Omental fat pad (tissue), 4 donors: ENCODE results near the gene CLECL1. TPM values are rescaled to one million over a fixed set of nuclear protein-coding genes. Genes with fewer than 3 reads are reported as not detected.
"Not testable (repeated sequence)": the region's sequence is repeated elsewhere in the genome, so short reads cannot be mapped to it uniquely, and the experiment has no call there.

Experiments used
- ATAC-seq: fragments of 150-250 bp; one replicate; pipeline ENCODE4 v1.9.1; 2016; ENCODE audit warnings: mild to moderate bottlenecking, moderate library complexity; ENCODE audit not compliant: low FRiP score
- DNase-seq: peaks from one replicate; pipeline ENCODE4 v3.0.0-alpha.2; 2019; ENCODE audit warnings: low spot score
- total RNA-seq, 4 donors: library from RNA; depleted of rRNA; stranded (reverse); fragments of >200 nt; gene quantifications; one replicate each; pipeline ENCODE4 v1.1.0, GENCODE V29; 2016
- TF ChIP-seq, protein P1 (sequence below), 3 donors: fragments of 450-650 bp; IDR thresholded peaks; one replicate each; pipeline ENCODE4 v1.5.1; 2016 to 2017; ENCODE audit warnings: antibody characterized with exemption in 3 of 3, mild to moderate bottlenecking in 3 of 3, moderate library complexity in 2 of 3

CLECL1 gene
- total RNA-seq, 4 donors from 2014 or later, result 0.84 to 2.2 TPM; not detected in 2

DNA sequence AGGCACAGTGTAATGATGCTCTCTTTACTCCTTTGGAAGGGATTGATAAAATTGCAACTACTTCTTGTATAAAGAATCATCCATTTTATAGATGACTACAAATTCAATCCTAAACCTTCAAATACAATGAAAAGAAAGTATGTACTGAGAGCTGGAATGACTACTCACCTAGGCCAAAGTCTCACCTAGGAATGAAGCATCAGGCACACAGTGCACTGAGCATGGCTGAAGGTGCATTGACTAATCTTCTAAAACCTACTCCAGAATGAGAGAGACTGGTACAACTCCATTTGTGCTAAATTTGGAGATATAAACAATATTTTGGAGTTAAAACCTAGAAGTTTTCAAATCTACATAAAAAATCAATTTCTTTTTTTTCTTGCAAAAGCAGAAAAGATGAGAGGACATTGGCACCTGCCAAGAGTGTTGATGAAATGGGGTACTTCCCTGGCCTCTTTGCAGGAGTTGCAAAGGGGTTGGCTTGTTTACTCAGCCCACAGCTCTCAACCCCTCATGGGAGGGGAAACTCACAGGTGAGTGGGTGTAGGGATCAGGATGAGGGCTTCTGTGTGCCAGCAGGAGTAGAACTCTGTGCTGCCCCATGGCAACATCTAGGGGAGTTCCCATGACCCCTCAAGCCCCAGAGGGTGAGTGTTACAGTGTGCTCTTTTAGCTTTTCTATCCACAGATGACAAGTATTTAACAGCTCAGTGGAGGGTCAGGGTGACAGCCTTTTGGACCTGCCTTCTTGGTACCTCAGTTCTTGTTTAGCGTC lies 31.3 kb downstream of the CLECL1 start:
- ATAC-seq (no peak), DNase-seq (no peak)
- TF ChIP-seq, protein P1, sequence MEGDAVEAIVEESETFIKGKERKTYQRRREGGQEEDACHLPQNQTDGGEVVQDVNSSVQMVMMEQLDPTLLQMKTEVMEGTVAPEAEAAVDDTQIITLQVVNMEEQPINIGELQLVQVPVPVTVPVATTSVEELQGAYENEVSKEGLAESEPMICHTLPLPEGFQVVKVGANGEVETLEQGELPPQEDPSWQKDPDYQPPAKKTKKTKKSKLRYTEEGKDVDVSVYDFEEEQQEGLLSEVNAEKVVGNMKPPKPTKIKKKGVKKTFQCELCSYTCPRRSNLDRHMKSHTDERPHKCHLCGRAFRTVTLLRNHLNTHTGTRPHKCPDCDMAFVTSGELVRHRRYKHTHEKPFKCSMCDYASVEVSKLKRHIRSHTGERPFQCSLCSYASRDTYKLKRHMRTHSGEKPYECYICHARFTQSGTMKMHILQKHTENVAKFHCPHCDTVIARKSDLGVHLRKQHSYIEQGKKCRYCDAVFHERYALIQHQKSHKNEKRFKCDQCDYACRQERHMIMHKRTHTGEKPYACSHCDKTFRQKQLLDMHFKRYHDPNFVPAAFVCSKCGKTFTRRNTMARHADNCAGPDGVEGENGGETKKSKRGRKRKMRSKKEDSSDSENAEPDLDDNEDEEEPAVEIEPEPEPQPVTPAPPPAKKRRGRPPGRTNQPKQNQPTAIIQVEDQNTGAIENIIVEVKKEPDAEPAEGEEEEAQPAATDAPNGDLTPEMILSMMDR (IDR thresholded peaks at IDR 0.05), result no peak

DNA sequence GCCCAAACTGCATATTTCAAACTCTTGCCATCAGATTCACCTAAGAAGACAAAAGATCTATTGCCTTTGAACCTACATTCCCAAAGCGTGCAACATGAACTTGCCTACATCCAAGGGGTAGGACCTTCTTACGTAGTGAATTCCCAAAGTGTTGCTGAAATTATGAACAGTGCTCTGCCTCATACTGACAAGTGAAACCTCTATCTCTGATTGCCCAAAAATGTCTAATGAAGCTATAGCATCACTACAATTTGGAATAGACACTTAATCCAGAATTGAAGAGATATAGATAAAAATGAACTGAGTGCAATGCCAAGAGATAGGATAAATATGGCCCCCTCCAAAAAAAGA lies 32.3 kb downstream of the CLECL1 start:
- TF ChIP-seq, protein P1 (IDR thresholded peaks at IDR 0.05), result no peak
- ATAC-seq, result no peak
- no peak for DNase-seq

DNA sequence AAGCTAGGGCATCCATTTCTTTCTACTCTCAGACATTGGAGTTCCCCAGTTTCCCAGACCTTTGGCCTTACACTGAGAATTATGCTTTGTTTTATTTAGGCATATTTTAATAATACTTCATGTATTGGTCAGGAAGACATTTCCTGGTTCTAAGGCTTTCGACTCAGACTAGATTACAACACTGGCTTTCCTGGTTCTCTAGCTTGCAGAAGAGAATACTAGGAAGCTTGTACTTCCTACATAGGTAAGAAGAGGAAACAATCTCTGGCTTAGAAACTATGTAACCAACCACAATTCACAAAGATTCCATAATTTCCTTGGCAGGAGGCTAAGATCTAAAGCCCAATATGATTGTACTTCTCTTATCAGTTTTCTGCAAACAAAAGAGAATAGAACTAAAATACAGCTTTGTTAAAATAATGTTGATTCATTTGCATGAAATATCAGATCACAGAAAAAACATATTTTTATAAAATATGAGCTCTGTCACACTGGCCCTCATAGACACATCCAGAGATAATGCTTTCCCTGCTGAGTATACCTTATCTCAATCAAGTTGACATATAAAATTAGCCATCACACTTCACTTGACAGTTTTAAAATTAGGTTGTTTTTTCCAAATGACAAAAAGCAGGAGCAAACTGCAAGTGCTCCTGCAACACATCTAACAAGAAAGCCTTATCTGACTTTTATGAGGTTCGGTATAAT lies 32.8 kb downstream of the CLECL1 start:
- TF ChIP-seq, protein P1 (IDR thresholded peaks at IDR 0.05), result no peak
- DNase-seq (no peak), ATAC-seq (peak; percentile 72)

DNA sequence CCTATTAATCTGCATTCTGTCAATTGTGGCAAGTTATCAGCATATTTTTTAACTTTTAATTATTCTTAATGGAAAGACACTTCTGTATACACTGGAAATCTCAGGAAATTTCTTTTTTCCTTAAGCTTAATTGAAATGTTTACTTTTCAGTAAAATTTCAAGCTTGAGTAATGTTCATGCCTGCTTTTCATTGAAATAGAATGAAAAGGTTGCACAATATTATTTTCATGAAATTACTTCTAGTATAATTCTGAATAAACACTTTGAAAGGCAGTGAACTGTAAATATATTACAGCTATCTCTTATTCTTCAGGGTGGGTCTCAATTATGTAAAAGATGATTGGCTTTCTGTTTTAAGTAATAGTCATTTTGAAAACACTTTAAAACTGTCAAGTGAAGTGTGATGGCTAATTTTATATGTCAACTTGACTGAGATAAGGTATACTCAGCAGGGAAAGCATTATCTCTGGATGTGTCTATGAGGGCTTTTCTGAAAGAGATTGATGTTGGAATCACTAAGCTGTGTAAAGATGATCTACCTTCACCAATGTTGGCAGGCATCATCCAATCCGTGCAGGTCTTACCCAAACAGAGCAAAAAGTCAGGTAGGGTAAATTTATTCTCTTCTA lies 33.5 kb downstream of the CLECL1 start:
- TF ChIP-seq, protein P1 (IDR thresholded peaks at IDR 0.05), result no peak
- peak; percentile 42 for ATAC-seq
- no peak for DNase-seq

DNA sequence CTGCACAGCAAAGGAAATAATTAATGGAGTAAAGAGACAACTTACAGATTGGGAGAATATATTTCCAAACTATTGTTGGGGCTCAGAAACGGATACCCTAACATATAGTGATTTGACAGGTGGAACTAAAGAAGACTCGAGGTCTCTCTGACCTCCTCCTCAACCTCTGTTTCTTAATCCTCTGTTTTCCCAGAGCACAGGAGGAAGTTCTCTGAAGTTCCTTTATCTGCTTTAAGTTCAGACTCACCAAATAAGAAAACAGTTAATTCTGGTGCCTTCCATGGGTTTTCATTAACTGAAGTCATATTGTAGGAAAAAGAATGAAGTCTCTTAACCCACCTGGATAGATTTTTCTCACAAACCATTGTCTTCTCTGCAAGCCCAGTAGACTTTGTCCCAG lies 34.2 kb downstream of the CLECL1 start:
- DNase-seq (no peak), ATAC-seq (no peak)
- TF ChIP-seq, protein P1 (IDR thresholded peaks at IDR 0.05), result no peak

DNA sequence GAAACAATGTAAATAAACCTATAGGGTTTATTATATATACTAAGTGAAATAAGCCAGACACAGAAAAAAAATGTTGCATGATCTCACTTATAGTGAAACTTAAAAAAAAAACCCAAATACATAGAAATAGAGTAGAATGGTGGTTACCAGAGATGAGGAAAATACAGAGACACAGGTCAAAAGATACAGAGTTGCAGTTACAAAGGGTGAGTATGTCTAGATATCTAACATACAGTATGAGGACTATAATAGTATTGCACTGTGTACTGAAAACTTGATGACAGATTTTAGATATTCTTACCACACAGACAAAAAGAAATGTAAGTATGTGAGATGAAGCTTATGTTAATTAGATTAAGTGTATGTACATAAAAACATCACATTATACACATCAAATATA lies 35.3 kb downstream of the CLECL1 start:
- DNase-seq (no peak), ATAC-seq (no peak)
- TF ChIP-seq, protein P1 (IDR thresholded peaks at IDR 0.05), result no peak

DNA sequence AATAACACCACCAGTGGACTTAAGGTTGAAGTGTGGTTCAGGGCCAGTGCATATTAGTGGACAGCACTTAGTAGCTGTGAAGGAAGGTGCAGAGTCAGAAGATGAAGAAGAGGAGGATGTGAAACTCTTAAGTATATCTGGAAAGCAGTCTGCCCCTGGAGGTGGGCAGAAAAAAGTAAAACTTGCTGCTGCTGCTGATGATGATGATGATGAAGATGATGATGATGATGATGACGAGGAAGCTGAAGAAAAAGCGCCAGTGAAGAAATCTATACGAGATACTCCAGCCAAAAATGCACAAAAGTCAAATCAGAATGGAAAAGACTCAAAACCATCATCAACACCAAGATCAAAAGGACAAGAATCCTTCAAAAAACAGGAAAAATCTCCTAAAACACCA lies 37.2 kb downstream of the CLECL1 start:
- not testable (repeated sequence) for DNase-seq, ATAC-seq

DNA sequence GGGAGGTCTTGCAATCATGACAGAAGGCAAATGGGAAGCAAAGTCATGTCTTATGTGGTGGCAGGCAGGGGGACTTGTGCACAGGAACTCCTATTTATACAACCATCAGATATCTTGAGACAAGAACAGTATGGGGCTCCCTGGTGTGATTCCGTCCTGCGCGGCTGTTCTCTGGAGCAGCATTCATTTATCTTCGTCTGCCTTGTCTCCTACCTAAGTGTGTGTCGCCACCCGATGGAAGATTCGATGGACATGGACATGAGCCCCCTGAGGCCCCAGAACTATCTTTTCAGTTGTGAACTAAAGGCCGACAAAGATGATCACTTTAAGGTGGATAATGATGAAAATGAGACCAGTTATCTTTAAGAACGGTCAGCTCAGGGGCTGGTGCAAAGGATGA lies 37.7 kb downstream of the CLECL1 start:
- not testable (repeated sequence) for DNase-seq, ATAC-seq
